Central memory CD4-positive, alpha-beta T cell (primary cell): ENCODE results near the gene CNN1.
A peak's percentile ranks its signal among the peaks of the same experiment; 100 is the strongest.
"Not testable (repeated sequence)": the region's sequence is repeated elsewhere in the genome, so short reads cannot be mapped to it uniquely, and the experiment has no call there.

Experiments
- DNase-seq: peaks from one replicate; pipeline ENCODE4 v3.0.0; 2022

The CNN1 gene

GRCh38 chr19:11534948-11535347 lies 3.7 kb upstream of the CNN1 start:
- no peak for DNase-seq

DNA sequence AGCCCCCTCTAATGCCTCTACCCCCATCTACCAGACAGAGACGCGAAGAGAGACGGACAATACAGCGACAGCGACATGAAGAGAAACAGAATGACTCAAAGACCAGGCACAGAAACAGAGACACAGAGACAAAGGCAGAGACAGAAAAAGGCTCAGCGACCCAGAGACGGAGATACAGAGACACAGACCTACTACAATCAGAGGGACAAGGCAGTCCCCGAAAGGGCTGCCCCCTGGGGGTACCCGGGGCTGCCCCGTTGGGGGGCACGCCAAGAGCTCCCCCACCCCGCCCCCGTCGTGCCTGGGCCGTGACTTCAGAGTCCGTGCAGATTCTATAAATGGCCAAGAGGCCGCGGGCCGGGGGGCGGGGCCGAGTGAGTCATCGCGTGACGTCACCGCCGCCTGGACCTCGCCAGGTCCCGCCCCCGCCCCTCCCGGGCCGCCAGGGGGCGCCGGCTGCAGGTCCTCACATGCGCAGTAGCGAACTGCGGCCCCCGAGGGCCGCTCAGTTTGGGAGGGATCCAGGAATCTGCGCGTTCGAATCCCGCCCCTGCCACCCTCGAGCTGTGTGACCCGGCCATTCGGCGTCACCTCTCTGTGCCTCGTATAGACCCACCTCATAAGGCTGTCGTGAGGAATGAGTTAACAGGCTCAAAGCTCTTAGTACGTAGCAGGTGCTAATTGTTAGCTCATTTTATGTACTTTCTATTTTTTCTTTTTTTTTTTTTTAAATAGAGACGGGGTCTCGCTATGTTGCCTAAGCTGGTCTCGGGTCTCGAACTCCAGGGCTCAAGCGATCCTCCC lies 2.7 kb upstream of the CNN1 start:
- DNase-seq: peak; percentile 74

- no peak for DNase-seq
These were observed 1.1 kb downstream of the CNN1 start for GRCh38 chr19:11539495-11540365.

DNA sequence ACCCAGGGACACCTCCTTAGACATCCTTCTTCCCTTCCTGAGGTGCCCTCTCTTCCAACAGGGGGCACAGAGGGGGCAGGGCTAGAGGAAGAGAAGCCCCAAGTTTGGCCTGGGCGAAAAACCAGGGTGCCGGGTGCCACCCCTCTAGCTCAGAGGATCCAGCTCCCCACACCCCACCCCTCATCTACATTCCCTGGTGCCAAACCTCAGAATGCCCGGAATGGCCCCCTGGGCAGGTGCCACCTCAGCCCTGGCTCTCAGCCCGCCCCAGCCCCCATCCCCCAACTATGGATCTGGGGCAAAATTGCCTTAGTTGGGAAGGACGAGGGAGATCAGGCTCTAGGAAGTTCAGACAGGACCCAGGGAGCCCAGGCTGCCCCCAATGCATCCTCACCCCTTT lies 2.0 kb downstream of the CNN1 start:
- no peak for DNase-seq

- DNase-seq: no peak
These were observed 2.6 kb downstream of the CNN1 start for GRCh38 chr19:11541238-11541637.

GRCh38 chr19:11547929-11548700 lies 9.5 kb downstream of the CNN1 start:
- no peak for DNase-seq

- DNase-seq: no peak
These were observed 10.8 kb downstream of the CNN1 start for GRCh38 chr19:11549386-11549953.

- no peak for DNase-seq
These were observed 11.6 kb downstream of the CNN1 start for GRCh38 chr19:11550265-11550664.

DNA sequence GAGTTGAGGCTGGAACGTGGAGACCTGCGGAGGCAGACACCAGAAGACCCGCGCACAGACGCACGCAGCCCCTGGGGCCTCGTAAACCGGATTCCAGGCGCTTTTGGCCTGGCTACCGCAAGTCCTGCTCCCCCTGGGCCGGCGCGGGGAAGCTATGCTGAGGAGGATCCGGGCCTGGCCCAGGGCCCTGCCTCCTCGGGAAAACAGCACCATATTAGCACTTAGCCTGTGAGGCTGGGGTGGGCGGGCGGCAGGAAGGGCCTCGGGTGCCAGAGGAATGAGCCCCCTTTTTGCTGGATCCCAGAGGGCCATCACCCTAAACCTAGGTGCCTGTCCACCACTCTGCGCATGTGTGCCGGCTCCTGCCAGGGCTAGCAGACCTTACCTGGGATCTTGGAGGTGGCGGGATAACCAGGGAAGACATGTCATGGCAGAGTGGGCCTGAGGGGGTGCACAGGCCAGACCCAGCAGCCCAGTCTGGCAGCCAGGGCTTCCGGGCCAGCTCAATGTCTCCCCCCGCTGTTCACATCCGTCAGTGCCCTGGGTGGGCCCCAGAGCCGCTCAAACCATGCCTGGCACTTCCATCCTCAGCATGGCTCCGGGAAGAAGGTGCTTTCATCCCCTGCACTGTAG lies 13.1 kb downstream of the CNN1 start:
- DNase-seq: no peak

- DNase-seq: no peak
These were observed 14.2 kb downstream of the CNN1 start for GRCh38 chr19:11552666-11553372.

DNA sequence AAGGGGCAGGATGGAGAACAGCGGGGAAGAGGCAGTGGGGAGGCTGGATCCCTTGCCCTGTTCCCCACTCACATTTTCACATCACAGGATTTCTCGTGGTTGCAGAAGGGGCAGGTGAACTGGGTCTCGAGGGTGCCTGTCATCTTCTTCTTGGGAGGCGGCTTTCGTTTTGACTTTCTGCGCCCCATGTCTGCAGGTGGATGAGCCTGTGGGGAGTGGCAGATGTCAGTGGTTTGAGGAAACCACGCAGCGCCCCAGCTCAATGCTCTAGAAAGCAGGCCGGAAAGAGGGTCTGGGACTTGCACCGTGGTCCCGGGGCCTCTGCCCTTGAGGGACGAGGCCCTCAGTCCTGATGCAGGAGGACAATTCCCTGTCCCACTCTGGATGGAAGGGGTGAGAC lies 15.5 kb downstream of the CNN1 start:
- no peak for DNase-seq

DNA sequence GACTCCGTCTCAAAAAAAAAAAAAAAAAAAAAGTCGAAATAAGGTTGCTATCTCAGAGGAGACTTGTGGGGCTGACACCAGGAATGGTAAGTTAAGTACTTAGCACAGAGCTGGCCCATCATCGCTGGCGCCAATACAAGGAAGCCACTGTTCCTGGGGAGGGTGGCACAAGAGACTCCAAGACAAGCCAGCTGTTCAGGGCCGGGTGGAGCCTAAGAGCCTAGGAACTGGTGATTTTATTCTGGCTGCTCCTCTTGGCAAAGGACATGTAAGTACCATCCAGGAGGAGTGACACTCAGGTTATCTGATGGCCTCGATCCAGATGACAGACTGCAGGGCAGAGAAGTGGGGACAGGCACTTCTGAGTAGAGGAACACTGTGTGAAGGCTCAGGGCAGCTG lies 16.6 kb downstream of the CNN1 start:
- DNase-seq: no peak

DNA sequence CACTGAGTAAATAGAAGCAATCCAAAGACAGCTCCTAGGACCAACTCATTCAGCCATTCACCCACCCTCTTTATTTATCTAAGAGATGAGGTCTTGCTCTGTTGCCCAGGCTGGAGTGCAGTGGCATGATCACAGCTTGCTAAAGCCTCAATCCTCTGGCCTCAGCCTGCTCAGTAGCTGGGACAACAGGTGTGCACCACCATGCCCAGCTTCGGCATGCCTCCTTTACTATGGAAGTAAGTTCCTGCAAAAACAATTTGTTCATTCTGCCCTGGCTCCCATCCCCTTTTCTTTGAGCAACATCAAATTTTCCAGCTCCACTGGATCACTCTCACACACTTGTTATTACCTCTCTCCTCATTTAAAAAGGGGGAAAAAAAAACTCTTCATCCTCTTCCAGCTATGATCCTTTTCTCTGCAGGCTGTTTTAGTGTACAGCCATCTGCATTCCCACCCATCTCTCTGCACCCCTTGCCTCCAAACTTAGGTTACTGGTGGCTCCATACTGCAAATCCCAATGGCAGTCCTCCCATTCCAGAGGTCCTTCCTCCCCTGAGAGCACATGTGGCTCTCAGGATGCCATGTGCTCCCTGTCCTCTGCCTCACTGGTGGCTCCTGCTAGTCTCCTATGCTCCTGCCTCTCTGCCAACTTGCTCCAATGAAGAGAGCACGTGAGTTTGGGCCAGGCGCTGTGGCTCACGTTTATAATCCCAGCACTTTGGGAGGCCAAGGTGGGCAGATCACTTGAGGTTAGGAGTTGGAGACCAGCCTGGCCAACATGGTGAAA lies 18.2 kb downstream of the CNN1 start:
- no peak for DNase-seq

DNA sequence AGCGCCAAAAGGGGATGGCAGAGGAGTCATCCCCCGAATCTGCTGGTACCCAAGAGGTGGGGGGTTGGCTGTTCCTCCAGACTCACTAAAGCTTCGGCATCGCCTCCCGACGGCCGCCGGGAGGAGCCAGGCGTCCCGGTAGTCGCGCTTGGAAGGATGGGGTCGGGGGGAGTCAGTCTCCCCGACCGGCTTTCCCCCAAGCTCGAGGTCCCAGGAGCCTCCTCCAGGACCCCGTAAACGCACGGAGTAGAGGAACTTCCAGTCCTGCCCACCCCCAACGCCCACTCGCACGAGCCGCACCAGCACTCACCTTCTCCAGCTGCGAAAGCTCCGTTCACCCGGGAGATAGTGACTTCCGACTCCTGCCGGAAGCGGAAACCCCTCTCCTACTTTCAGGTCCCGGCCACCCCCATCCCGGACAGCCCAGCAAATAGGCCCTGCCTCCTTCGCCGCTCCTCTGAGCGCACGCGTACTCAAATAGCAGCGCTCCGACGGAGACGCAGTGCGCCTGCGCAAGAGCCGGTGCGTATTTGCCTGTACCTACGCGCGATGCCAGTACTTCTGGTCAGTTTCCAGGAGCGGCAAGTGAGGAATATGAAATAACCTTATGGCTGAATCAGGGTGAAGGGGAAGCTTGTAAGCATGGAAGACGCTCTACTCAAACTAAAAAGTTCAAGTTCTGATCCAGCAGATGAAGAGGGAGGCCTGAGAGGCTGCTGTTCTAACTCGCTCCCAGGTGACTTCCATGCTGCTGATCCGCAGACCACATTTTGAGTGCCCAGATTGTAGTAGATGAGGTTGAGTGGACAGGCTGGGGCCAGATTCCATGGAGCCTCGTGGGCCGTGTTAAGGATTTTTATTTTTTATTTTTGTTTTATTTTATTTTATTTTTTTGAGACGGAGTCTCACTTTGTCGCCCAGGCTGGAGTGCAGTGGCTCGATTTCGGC lies 20.5 kb downstream of the CNN1 start, which contains the start of gene ELOF1:
Gene ELOF1 (minus strand): TSS at position 350 of the 948 bp plus-strand sequence. CDS start 4,883 bp downstream, outside the sequence.
- peak; percentile 96 for DNase-seq

GRCh38 chr19:11560404-11561051 lies 21.9 kb downstream of the CNN1 start:
- peak; percentile 68 for DNase-seq

GRCh38 chr19:11563532-11563931 lies 24.9 kb downstream of the CNN1 start:
- DNase-seq: no peak

- not testable (repeated sequence) for DNase-seq
These were observed 25.6 kb downstream of the CNN1 start for GRCh38 chr19:11564082-11564807.

GRCh38 chr19:11565649-11565980 lies 27.0 kb downstream of the CNN1 start:
- not testable (repeated sequence) for DNase-seq
